Uterus (tissue), 2 donors: Measurements from ENCODE around the gene URGCP.

Experiments used
- POLR2A ChIP-seq, 2 donors: fragments of 450-650 bp; IDR thresholded peaks; one replicate each; pipeline ENCODE4 v1.6.1; 2016; ENCODE audit warnings: antibody characterized with exemption in 2 of 2, mild to moderate bottlenecking in 1 of 2, moderate library complexity in 1 of 2
- TF ChIP-seq, protein P1 (sequence below), 4 experiments: fragments of 200-600 bp in 2 of 4; fragments of 450-650 bp in 2 of 4; sonication (generic) in 2 of 4; IDR thresholded peaks; one replicate each; pipeline ENCODE4 v1.5.1; 2016 to 2019; ENCODE audit warnings: antibody characterized with exemption in 4 of 4, mild to moderate bottlenecking in 2 of 4, moderate library complexity in 1 of 4

DNA sequence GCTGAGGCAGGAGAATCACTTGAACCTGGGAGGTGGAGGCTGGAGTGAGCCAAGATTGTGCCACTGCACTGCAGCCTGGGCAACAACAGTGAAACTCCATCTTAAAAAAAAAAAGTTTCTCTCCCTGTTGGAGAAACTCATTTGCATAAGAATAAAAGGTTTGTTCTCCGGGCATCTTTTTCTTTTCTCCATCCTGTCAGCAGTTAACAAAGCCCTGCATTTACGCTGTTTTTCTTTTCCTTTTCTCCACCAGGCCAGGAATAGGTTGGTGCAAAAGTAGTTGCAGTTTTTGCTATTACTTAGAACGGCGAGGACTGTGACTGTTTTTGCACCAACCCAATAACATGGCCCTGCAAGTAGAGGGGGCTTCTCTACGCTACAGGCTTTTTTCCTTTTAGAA lies 9.5 kb upstream of the URGCP start:
- TF ChIP-seq, protein P1, sequence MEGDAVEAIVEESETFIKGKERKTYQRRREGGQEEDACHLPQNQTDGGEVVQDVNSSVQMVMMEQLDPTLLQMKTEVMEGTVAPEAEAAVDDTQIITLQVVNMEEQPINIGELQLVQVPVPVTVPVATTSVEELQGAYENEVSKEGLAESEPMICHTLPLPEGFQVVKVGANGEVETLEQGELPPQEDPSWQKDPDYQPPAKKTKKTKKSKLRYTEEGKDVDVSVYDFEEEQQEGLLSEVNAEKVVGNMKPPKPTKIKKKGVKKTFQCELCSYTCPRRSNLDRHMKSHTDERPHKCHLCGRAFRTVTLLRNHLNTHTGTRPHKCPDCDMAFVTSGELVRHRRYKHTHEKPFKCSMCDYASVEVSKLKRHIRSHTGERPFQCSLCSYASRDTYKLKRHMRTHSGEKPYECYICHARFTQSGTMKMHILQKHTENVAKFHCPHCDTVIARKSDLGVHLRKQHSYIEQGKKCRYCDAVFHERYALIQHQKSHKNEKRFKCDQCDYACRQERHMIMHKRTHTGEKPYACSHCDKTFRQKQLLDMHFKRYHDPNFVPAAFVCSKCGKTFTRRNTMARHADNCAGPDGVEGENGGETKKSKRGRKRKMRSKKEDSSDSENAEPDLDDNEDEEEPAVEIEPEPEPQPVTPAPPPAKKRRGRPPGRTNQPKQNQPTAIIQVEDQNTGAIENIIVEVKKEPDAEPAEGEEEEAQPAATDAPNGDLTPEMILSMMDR (IDR thresholded peaks at IDR 0.05): no peak
- TF ChIP-seq POLR2A (IDR thresholded peaks at IDR 0.05): no peak
